GM12874 (cell line): Measurements from ENCODE around the gene HCST.

Experiments used
- TF ChIP-seq, protein P1 (sequence below): IDR thresholded peaks from 2 replicates; pipeline ENCODE4 v1.5.1; 2011; ENCODE audit warnings: low read depth, mild to moderate bottlenecking, control low read depth, low read length, moderate library complexity; ENCODE audit not compliant: insufficient read depth

HCST gene

DNA sequence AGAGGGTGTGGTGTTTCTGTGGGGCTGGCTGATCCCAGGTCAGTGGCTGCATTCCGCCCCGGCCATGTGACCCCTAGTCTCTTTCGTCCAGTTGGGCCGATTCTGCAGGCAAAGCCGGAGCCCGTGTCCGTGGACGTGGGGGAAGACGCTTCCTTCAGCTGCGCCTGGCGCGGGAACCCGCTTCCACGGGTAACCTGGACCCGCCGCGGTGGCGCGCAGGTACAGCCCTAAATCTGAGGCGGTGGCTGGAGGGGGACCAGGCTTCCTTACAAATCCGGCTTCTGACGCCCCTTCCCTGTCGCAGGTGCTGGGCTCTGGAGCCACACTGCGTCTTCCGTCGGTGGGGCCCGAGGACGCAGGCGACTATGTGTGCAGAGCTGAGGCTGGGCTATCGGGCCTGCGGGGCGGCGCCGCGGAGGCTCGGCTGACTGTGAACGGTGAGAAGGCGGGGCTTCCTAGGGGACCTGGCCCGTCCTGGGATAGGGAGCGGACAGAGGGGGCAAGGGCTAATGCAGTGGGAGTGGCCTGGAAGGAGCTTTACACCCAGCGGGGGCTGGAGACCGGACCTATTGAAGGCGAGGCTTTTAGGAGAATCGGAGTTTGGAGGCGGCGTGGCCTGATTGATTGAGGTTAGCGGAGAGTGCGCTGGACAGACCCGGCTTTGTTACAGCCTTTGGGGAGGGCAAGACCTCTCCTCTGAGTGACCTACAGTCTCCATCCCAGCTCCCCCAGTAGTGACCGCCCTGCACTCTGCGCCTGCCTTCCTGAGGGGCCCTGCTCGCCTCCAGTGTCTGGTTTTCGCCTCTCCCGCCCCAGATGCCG, 41.3 kb upstream of the HCST start:
- TF ChIP-seq, protein P1, sequence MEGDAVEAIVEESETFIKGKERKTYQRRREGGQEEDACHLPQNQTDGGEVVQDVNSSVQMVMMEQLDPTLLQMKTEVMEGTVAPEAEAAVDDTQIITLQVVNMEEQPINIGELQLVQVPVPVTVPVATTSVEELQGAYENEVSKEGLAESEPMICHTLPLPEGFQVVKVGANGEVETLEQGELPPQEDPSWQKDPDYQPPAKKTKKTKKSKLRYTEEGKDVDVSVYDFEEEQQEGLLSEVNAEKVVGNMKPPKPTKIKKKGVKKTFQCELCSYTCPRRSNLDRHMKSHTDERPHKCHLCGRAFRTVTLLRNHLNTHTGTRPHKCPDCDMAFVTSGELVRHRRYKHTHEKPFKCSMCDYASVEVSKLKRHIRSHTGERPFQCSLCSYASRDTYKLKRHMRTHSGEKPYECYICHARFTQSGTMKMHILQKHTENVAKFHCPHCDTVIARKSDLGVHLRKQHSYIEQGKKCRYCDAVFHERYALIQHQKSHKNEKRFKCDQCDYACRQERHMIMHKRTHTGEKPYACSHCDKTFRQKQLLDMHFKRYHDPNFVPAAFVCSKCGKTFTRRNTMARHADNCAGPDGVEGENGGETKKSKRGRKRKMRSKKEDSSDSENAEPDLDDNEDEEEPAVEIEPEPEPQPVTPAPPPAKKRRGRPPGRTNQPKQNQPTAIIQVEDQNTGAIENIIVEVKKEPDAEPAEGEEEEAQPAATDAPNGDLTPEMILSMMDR = no peak

DNA sequence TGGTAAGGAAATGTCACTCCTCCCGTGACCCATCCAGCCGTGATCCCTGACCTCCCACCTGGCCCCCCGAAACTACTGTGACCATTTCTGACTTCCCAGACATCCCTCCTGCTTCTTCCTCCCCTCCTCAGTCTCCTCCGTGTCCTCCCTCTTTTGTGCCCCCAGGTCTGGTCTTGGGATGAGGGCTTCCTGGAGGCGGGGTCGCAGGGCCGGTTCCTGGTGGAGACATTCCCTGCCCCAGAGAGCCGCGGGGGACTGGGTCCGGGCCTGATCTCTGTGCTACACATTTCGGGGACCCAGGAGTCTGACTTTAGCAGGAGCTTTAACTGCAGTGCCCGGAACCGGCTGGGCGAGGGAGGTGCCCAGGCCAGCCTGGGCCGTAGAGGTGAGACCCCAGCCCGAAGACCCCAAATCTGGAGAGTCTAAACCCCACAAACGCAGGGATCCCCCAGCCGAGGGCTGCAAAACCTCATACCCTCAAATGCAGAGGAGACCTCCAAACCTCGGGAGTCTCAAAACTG, 40.6 kb upstream of the HCST start:
- TF ChIP-seq, protein P1 = no peak

DNA sequence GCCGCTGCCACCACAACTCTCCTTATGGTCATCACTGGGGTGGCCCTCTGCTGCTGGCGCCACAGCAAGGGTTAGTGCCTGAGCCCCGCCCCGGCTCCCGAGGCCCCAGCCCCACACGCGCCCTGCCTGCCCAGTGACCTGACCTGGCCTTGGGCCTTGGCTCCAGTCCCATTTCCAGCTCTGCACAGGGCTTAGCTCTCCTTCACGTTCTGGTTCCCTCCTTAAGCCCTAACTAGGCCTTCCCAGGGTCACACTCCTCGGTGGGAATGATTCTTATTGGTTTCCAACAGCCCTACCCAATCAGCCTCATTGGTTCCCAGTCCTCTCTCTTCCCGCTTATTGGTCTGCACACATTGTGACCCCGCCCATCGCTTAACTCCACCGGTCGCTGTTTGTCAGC, 39.8 kb upstream of the HCST start:
- TF ChIP-seq, protein P1 = no peak

DNA sequence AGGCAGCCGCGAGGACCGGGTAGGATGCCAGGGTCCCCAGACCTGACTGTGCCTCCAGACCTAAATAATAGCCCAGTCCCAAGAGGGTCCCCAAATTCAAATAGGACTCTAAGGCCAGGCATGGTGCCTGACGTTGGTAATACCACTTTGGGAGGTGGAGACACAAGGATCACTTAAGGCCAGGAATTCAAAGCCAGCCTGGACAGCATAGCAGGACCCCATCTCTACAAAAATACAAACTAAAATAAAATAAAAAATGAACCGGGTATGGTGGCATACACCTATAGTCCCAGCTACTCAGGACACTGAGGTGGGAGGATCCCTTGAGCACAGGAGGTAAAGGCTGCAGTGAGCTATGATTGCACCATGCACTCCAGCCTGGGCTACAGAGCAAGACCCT, 39.3 kb upstream of the HCST start:
- TF ChIP-seq, protein P1 = no peak

DNA sequence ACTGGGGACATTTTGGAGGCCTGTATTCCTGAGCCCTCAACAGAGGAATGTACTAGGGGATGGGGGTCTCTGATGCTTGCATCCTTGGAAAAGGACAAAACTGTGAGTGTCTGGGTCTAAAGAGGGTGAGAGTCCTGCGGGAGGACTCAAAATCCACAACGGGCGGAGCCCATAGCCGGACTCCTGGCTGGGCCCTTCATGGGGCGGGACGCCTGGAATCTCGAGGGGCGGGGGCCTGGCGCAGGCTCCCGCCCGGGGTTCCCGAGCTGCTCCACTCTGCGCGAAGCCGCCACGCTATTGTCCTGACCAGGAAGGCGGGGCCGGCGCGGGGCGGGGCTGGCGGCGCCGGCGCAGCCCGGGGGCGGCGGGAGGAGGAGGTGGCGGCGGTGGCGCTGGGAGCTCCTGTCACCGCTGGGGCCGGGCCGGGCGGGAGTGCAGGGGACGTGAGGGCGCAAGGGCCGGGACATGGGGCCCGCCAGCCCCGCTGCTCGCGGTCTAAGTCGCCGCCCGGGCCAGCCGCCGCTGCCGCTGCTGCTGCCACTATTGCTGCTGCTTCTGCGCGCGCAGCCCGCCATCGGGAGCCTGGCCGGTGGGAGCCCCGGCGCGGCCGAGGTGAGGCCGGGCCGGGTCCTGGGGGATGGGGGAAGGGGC, 34.0 kb upstream of the HCST start, which contains the start of gene APLP1:
Gene APLP1, plus strand, starts transcription at position 403 of the 651 bp plus-strand sequence. Its CDS starts 63 bp downstream, at position 466.
- TF ChIP-seq, protein P1 = no peak

DNA sequence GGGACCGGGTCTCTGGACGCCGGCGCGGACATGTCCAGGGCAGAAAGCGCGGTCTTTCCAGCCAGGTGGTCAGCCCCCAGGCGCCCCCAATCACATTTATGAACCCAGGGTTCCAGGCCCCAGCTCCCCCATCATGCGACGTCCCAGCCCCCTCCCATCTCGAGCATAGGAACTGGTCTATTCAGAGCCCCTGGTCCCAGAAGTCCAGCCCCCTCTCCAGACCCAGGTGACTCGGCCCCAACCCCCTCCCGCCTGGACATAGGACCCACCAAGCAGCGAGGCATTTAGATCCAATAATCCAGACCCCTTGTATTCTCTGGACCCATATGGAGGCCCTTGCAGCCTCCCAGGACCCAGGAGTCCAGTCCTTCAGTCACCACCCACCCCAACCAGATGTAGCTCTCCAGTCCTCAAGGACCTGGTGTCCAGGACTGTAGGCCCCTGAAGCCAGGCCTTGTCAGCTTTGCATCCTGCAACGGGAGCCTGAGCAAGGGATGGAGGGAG, 33.5 kb upstream of the HCST start:
- TF ChIP-seq, protein P1 = no peak

DNA sequence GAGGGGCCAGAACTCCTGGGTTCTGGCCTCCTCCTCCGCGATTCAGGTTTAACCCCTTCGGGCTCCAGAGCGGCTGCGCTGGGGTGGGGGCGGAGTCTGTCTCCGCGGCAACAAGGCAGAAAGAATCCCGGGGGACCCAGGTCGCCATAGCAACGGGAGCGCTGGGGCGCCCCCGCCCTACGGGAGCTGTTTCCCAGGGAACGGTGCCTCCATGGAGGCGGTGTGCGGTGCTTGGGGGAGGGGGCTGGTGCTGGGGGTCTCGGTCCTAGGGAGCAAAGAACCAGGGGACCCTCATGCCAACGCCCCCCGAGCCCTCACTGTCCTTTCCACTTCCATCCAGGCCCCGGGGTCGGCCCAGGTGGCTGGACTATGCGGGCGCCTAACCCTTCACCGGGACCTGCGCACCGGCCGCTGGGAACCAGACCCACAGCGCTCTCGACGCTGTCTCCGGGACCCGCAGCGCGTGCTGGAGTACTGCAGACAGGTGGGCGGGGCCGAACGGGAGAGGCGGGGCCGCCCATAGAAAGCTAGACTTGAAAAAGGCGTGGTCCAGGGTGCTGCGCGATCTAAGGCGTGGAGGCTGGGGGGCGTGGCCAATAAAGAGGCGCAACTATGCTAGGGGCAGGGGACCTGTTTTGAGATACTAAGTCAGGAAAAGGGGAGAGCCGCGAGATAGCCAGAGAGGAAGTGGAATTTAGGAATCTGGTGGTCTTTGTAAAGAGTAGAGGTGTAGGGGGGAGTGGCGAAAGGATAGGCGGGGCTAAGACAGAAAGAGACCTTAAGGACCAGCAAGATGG, 32.8 kb upstream of the HCST start:
- TF ChIP-seq, protein P1 = no peak
